ENCODE measurements around the gene KRTAP12-2. TPM values are rescaled to one million over a fixed set of nuclear protein-coding genes. Genes with fewer than 3 reads are reported as not detected.

KRTAP12-2 gene
- not detected in 2 replicates for total RNA-seq (2012; rRNA removed)

GRCh38 chr21:44666401-44667320 lies at the start of gene KRTAP12-2:
TSS of gene KRTAP12-2 (minus strand) at chr21:44666927. CDS start at chr21:44666886, 41 bp downstream.
- H3K4me2 ChIP-seq (ENCODE audit: low read length), result no peak within 1 kb of the TSS
- no peaks in the 10 kb centered on the region for H3K9me3 ChIP-seq (replicated peaks; ENCODE audit: low read length)
- H3K9ac ChIP-seq (ENCODE audit: low read depth, low read length), result no peak within 1 kb of the TSS
- peaks cover 18% of the 10 kb centered on the region for H3K27me3 ChIP-seq (ENCODE audit: control insufficient read depth, insufficient read depth, low read length)
- no peak within 1 kb of the TSS for H3K4me3 ChIP-seq (ENCODE audit: low read length)
- no peaks in the 10 kb centered on the region for H3K36me3 ChIP-seq (ENCODE audit: insufficient read depth, low read length)
- H3K4me1 ChIP-seq (ENCODE audit: control insufficient read depth, insufficient read depth, low read length), result no peaks in the 10 kb centered on the region

GRCh38 chr21:44714905-44715304 lies 48.2 kb upstream of the KRTAP12-2 start:
- H3K4me2 ChIP-seq (ENCODE audit: low read length), result no peak overlapping the region
- no peak overlapping the region for H3K4me3 ChIP-seq (ENCODE audit: low read length)
- H3K9ac ChIP-seq (ENCODE audit: low read depth, low read length), result no peak overlapping the region
- H3K4me1 ChIP-seq (ENCODE audit: control insufficient read depth, insufficient read depth, low read length), result no peaks in the 10 kb centered on the region
- no peaks in the 10 kb centered on the region for H3K9me3 ChIP-seq (replicated peaks; ENCODE audit: low read length)
- peaks cover 87% of the 10 kb centered on the region for H3K27me3 ChIP-seq (ENCODE audit: control insufficient read depth, insufficient read depth, low read length)
- H3K36me3 ChIP-seq (ENCODE audit: insufficient read depth, low read length), result no peaks in the 10 kb centered on the region

GRCh38 chr21:44713846-44714245 lies 47.1 kb upstream of the KRTAP12-2 start:
- Histone ChIP-seq H3K36me3 (ENCODE audit: insufficient read depth, low read length) (no peaks in the 10 kb centered on the region), H3K4me3 (ENCODE audit: low read length) (no peak overlapping the region), H3K9me3 (replicated peaks; ENCODE audit: low read length) (no peaks in the 10 kb centered on the region), H3K27me3 (ENCODE audit: control insufficient read depth, insufficient read depth, low read length) (peaks cover 87% of the 10 kb centered on the region), H3K9ac (ENCODE audit: low read depth, low read length) (no peak overlapping the region), H3K4me1 (ENCODE audit: control insufficient read depth, insufficient read depth, low read length) (no peaks in the 10 kb centered on the region), H3K4me2 (ENCODE audit: low read length) (no peak overlapping the region)

- H3K27me3 ChIP-seq (ENCODE audit: control insufficient read depth, insufficient read depth, low read length), result peaks cover 87% of the 10 kb centered on the region
- H3K4me3 ChIP-seq (ENCODE audit: low read length), result no peak overlapping the region
- H3K9me3 ChIP-seq (replicated peaks; ENCODE audit: low read length), result no peaks in the 10 kb centered on the region
- no peaks in the 10 kb centered on the region for H3K36me3 ChIP-seq (ENCODE audit: insufficient read depth, low read length)
- H3K4me1 ChIP-seq (ENCODE audit: control insufficient read depth, insufficient read depth, low read length), result no peaks in the 10 kb centered on the region
- H3K4me2 ChIP-seq (ENCODE audit: low read length), result no peak overlapping the region
- no peak overlapping the region for H3K9ac ChIP-seq (ENCODE audit: low read depth, low read length)
Observed at GRCh38 chr21:44713130-44713529, 46.4 kb upstream of the KRTAP12-2 start.

GRCh38 chr21:44712203-44713028 lies 45.7 kb upstream of the KRTAP12-2 start:
- H3K4me3 ChIP-seq (ENCODE audit: low read length), result no peak overlapping the region
- H3K27me3 ChIP-seq (ENCODE audit: control insufficient read depth, insufficient read depth, low read length), result peaks cover 87% of the 10 kb centered on the region
- no peaks in the 10 kb centered on the region for H3K4me1 ChIP-seq (ENCODE audit: control insufficient read depth, insufficient read depth, low read length)
- H3K9ac ChIP-seq (ENCODE audit: low read depth, low read length), result no peak overlapping the region
- H3K9me3 ChIP-seq (replicated peaks; ENCODE audit: low read length), result no peaks in the 10 kb centered on the region
- H3K36me3 ChIP-seq (ENCODE audit: insufficient read depth, low read length), result no peaks in the 10 kb centered on the region
- H3K4me2 ChIP-seq (ENCODE audit: low read length), result no peak overlapping the region

- no peak within 1 kb of the TSS for H3K9ac ChIP-seq (ENCODE audit: low read depth, low read length)
- no peaks in the 10 kb centered on the region for H3K9me3 ChIP-seq (replicated peaks; ENCODE audit: low read length)
- no peaks in the 10 kb centered on the region for H3K36me3 ChIP-seq (ENCODE audit: insufficient read depth, low read length)
- H3K4me2 ChIP-seq (ENCODE audit: low read length), result no peak within 1 kb of the TSS
- H3K4me3 ChIP-seq (ENCODE audit: low read length), result no peak within 1 kb of the TSS
- H3K27me3 ChIP-seq (ENCODE audit: control insufficient read depth, insufficient read depth, low read length), result peaks cover 94% of the 10 kb centered on the region
- H3K4me1 ChIP-seq (ENCODE audit: control insufficient read depth, insufficient read depth, low read length), result no peaks in the 10 kb centered on the region
Observed at GRCh38 chr21:44711327-44712202, 44.8 kb upstream of the KRTAP12-2 start, which contains the start of gene TSPEAR. TSS of gene TSPEAR (minus strand) at chr21:44711572. CDS start at chr21:44711514, 58 bp downstream.

GRCh38 chr21:44710756-44711326 lies 44.1 kb upstream of the KRTAP12-2 start:
- H3K9ac ChIP-seq (ENCODE audit: low read depth, low read length), result no peak overlapping the region
- no peaks in the 10 kb centered on the region for H3K4me1 ChIP-seq (ENCODE audit: control insufficient read depth, insufficient read depth, low read length)
- H3K36me3 ChIP-seq (ENCODE audit: insufficient read depth, low read length), result no peaks in the 10 kb centered on the region
- H3K4me2 ChIP-seq (ENCODE audit: low read length), result no peak overlapping the region
- H3K27me3 ChIP-seq (ENCODE audit: control insufficient read depth, insufficient read depth, low read length), result peaks cover 95% of the 10 kb centered on the region
- no peak overlapping the region for H3K4me3 ChIP-seq (ENCODE audit: low read length)
- H3K9me3 ChIP-seq (replicated peaks; ENCODE audit: low read length), result no peaks in the 10 kb centered on the region

GRCh38 chr21:44710294-44710665 lies 43.6 kb upstream of the KRTAP12-2 start:
- Histone ChIP-seq H3K9ac (ENCODE audit: low read depth, low read length) (no peak overlapping the region), H3K9me3 (replicated peaks; ENCODE audit: low read length) (no peaks in the 10 kb centered on the region), H3K36me3 (ENCODE audit: insufficient read depth, low read length) (no peaks in the 10 kb centered on the region), H3K27me3 (ENCODE audit: control insufficient read depth, insufficient read depth, low read length) (peaks cover 90% of the 10 kb centered on the region), H3K4me3 (ENCODE audit: low read length) (no peak overlapping the region), H3K4me2 (ENCODE audit: low read length) (no peak overlapping the region), H3K4me1 (ENCODE audit: control insufficient read depth, insufficient read depth, low read length) (no peaks in the 10 kb centered on the region)

GRCh38 chr21:44709426-44710293 lies 42.9 kb upstream of the KRTAP12-2 start:
- Histone ChIP-seq H3K4me1 (ENCODE audit: control insufficient read depth, insufficient read depth, low read length) (no peaks in the 10 kb centered on the region), H3K9ac (ENCODE audit: low read depth, low read length) (no peak overlapping the region), H3K9me3 (replicated peaks; ENCODE audit: low read length) (no peaks in the 10 kb centered on the region), H3K4me3 (ENCODE audit: low read length) (no peak overlapping the region), H3K36me3 (ENCODE audit: insufficient read depth, low read length) (no peaks in the 10 kb centered on the region), H3K27me3 (ENCODE audit: control insufficient read depth, insufficient read depth, low read length) (peaks cover 86% of the 10 kb centered on the region), H3K4me2 (ENCODE audit: low read length) (no peak overlapping the region)

- H3K4me3 ChIP-seq (ENCODE audit: low read length), result no peak overlapping the region
- no peaks in the 10 kb centered on the region for H3K9me3 ChIP-seq (replicated peaks; ENCODE audit: low read length)
- H3K9ac ChIP-seq (ENCODE audit: low read depth, low read length), result no peak overlapping the region
- peaks cover 86% of the 10 kb centered on the region for H3K27me3 ChIP-seq (ENCODE audit: control insufficient read depth, insufficient read depth, low read length)
- H3K4me1 ChIP-seq (ENCODE audit: control insufficient read depth, insufficient read depth, low read length), result no peaks in the 10 kb centered on the region
- H3K4me2 ChIP-seq (ENCODE audit: low read length), result no peak overlapping the region
- H3K36me3 ChIP-seq (ENCODE audit: insufficient read depth, low read length), result no peaks in the 10 kb centered on the region
Observed at GRCh38 chr21:44708866-44709425, 42.2 kb upstream of the KRTAP12-2 start.

Data from skeletal muscle satellite cell (primary cell).